AG04450 (cell line): ENCODE measurements around the gene DIAPH3. TPM values are rescaled to one million over a fixed set of nuclear protein-coding genes. Genes with fewer than 3 reads are reported as not detected.

Source experiments
- CTCF ChIA-PET: fragments of 300-600, 350-600 bp; formaldehyde crosslinking; extraction: SDS; loops from one replicate; lab custom pipeline; 2022; ENCODE audit warnings: antibody characterized with exemption, inconsistent platforms; lab: Charles Lee
- POLR2A ChIA-PET: fragments of 350-600 bp; formaldehyde crosslinking; extraction: SDS; loops from one replicate; lab custom pipeline; 2021; ENCODE audit warnings: antibody characterized with exemption, inconsistent platforms; lab: Yijun Ruan, JAX
- DNase-seq: peaks from one replicate; pipeline ENCODE4 v3.0.0-alpha.2; 2011; ENCODE audit warnings: low read depth, low spot score
- H3K27ac ChIP-seq: one replicate; pipeline ENCODE4 v1.5.1; 2012; ENCODE audit warnings: low read depth, low read length, control low read depth
- H3K27me3 ChIP-seq: one replicate; pipeline ENCODE4 v1.6.0; 2012; ENCODE audit warnings: low read length; ENCODE audit not compliant: control insufficient read depth, insufficient read depth
- H3K4me3 ChIP-seq: 2 replicates; pipeline ENCODE4 v1.5.1; 2011; ENCODE audit warnings: mild to moderate bottlenecking, low read depth, low read length, control low read depth
- H3K9me3 ChIP-seq: 2 replicates; pipeline ENCODE4 v1.5.1; 2012; ENCODE audit warnings: low read length; ENCODE audit not compliant: control insufficient read depth, insufficient read depth
- CTCF ChIP-seq: IDR thresholded peaks from 2 replicates; pipeline ENCODE4 v1.5.1; 2011; ENCODE audit warnings: low read depth, low read length, control low read depth, inconsistent platforms
- polyA plus RNA-seq: library from polyadenylated mRNA; depleted of rRNA; stranded (reverse); fragments of >200 nt; gene quantifications from 2 replicates; pipeline ENCODE4 v1.2.3, GENCODE V29; 2011

The DIAPH3 gene
- polyA plus RNA-seq, 1 experiment, result 11.7 TPM

- DNase-seq, result no peak
- Histone ChIP-seq H3K27me3 (no peaks in the 10 kb centered on the region), H3K27ac (no peak overlapping the region), H3K9me3 (no peaks in the 10 kb centered on the region), H3K4me3 (no peak overlapping the region)
- no peak for TF ChIP-seq CTCF
- CTCF ChIA-PET, result interaction anchor here (1.1 kb wide), 1 partner anchor 26 kb away, joined by 4 read pairs; no protein-coding TSS in a partner anchor
- POLR2A ChIA-PET, result no interaction called here
These were observed 283.3 kb downstream of the DIAPH3 start for GRCh38 chr13:59880468-59880867.

- CTCF ChIA-PET, result no interaction called here
- TF ChIP-seq CTCF, result no peak
- POLR2A ChIA-PET, result no interaction called here
- no peak for DNase-seq
- no peaks in the 10 kb centered on the region for H3K9me3 ChIP-seq
- H3K27me3 ChIP-seq, result no peaks in the 10 kb centered on the region
- no peak overlapping the region for H3K4me3 ChIP-seq
- no peak overlapping the region for H3K27ac ChIP-seq
These were observed 284.4 kb downstream of the DIAPH3 start for GRCh38 chr13:59879281-59879680.

- Histone ChIP-seq H3K27ac (no peak overlapping the region), H3K9me3 (no peaks in the 10 kb centered on the region), H3K27me3 (no peaks in the 10 kb centered on the region), H3K4me3 (no peak overlapping the region)
- TF ChIP-seq CTCF, result no peak
- DNase-seq, result no peak
- POLR2A ChIA-PET, result no interaction called here
- CTCF ChIA-PET, result interaction anchor here (2.0 kb wide), 1 partner anchor 28 kb away, joined by 8 read pairs; no protein-coding TSS in a partner anchor
These were observed 285.8 kb downstream of the DIAPH3 start for GRCh38 chr13:59877933-59878332.

GRCh38 chr13:59874973-59875372 lies 288.8 kb downstream of the DIAPH3 start:
- POLR2A ChIA-PET, result no interaction called here
- CTCF ChIA-PET, result no interaction called here

GRCh38 chr13:59873856-59874255 lies 289.9 kb downstream of the DIAPH3 start:
- ChIA-PET POLR2A (no interaction called here), CTCF (no interaction called here)
- no peaks in the 10 kb centered on the region for H3K9me3 ChIP-seq
- DNase-seq, result no peak
- no peak overlapping the region for H3K4me3 ChIP-seq
- no peak for TF ChIP-seq CTCF
- no peaks in the 10 kb centered on the region for H3K27me3 ChIP-seq
- H3K27ac ChIP-seq, result no peak overlapping the region

More at GRCh38 chr13:59874973-59875372, 288.8 kb downstream of the DIAPH3 start:
- TF ChIP-seq CTCF, result no peak
- Histone ChIP-seq H3K27ac (no peak overlapping the region), H3K4me3 (no peak overlapping the region), H3K27me3 (no peaks in the 10 kb centered on the region), H3K9me3 (no peaks in the 10 kb centered on the region)
- no peak for DNase-seq
